ENCODE results near the gene TP53BP1.

Gene TP53BP1

GRCh38 chr15:43489191-43489590 lies 3.8 kb downstream of the TP53BP1 start:
- no peak for DNase-seq (ENCODE audit: low read depth in 2 of 2)

- no peak for DNase-seq (ENCODE audit: low read depth in 2 of 2)
These were observed 4.2 kb downstream of the TP53BP1 start for GRCh38 chr15:43488790-43489189.

- no peak for DNase-seq (ENCODE audit: low read depth in 2 of 2)
These were observed 5.6 kb downstream of the TP53BP1 start for GRCh38 chr15:43487271-43487895.

GRCh38 chr15:43484455-43484854 lies 8.5 kb downstream of the TP53BP1 start:
- no peak for DNase-seq (ENCODE audit: low read depth in 2 of 2)

- DNase-seq (ENCODE audit: low read depth in 2 of 2): no peak
These were observed 9.4 kb downstream of the TP53BP1 start for GRCh38 chr15:43483297-43484128.

GRCh38 chr15:43473885-43474284 lies 19.1 kb downstream of the TP53BP1 start:
- DNase-seq (ENCODE audit: low read depth in 2 of 2): no peak

- DNase-seq (ENCODE audit: low read depth in 2 of 2): no peak
These were observed 21.0 kb downstream of the TP53BP1 start for GRCh38 chr15:43471975-43472374.

- DNase-seq (ENCODE audit: low read depth in 2 of 2): no peak
These were observed 23.1 kb downstream of the TP53BP1 start for GRCh38 chr15:43469867-43470266.

GRCh38 chr15:43465100-43465499 lies 27.9 kb downstream of the TP53BP1 start:
- no peak for DNase-seq (ENCODE audit: low read depth in 2 of 2)

- no peak for DNase-seq (ENCODE audit: low read depth in 2 of 2)
These were observed 29.0 kb downstream of the TP53BP1 start for GRCh38 chr15:43463998-43464397.

GRCh38 chr15:43463507-43463906 lies 29.4 kb downstream of the TP53BP1 start:
- DNase-seq (ENCODE audit: low read depth in 2 of 2): no peak

GRCh38 chr15:43449981-43450380 lies 43.0 kb downstream of the TP53BP1 start:
- no peak for DNase-seq (ENCODE audit: low read depth in 2 of 2)

GRCh38 chr15:43446344-43446743 lies 46.6 kb downstream of the TP53BP1 start:
- DNase-seq (ENCODE audit: low read depth in 2 of 2): no peak

GRCh38 chr15:43441316-43441715 lies 51.6 kb downstream of the TP53BP1 start:
- DNase-seq (ENCODE audit: low read depth in 2 of 2): no peak

- peak in 1 of 2 experiments; percentile 1 for DNase-seq (ENCODE audit: low read depth in 2 of 2)
These were observed 52.2 kb downstream of the TP53BP1 start for GRCh38 chr15:43440721-43441281.

GRCh38 chr15:43439268-43439667 lies 53.7 kb downstream of the TP53BP1 start:
- no peak for DNase-seq (ENCODE audit: low read depth in 2 of 2)

- DNase-seq (ENCODE audit: low read depth in 2 of 2): no peak
These were observed 56.6 kb downstream of the TP53BP1 start for GRCh38 chr15:43436395-43436794.

- no peak for DNase-seq (ENCODE audit: low read depth in 2 of 2)
These were observed 58.5 kb downstream of the TP53BP1 start for GRCh38 chr15:43434446-43434845.

GRCh38 chr15:43433661-43434303 lies 59.2 kb downstream of the TP53BP1 start:
- no peak for DNase-seq (ENCODE audit: low read depth in 2 of 2)

GRCh38 chr15:43433165-43433564 lies 59.8 kb downstream of the TP53BP1 start:
- DNase-seq (ENCODE audit: low read depth in 2 of 2): no peak

GRCh38 chr15:43429687-43430086 lies 63.3 kb downstream of the TP53BP1 start:
- no peak for DNase-seq (ENCODE audit: low read depth in 2 of 2)

GRCh38 chr15:43423793-43424192 lies 69.2 kb downstream of the TP53BP1 start:
- DNase-seq (ENCODE audit: low read depth in 2 of 2): no peak
